Measurements from ENCODE around the gene DPP6.

DNA sequence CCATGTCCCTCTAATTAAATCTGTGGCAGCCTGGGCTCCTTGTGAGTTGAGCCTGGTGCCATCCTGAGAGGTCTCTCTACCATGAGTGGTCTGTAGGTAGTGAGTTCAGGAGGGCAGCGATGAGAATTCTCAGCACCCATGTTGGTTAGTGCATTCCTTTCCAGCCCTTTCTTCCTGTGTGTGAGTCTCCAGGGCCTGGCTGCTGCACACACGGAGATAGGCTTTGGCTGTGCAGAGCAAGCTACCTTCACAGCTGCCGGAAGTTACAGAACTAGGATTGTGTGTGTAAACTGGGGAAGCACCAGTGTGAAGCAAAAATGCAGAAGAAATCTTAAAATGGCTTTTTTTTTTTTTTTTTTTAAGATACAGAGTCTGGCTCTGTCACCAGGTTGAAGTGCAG is 592.2 kb downstream of the DPP6 start:
- TF ChIP-seq, protein P1, sequence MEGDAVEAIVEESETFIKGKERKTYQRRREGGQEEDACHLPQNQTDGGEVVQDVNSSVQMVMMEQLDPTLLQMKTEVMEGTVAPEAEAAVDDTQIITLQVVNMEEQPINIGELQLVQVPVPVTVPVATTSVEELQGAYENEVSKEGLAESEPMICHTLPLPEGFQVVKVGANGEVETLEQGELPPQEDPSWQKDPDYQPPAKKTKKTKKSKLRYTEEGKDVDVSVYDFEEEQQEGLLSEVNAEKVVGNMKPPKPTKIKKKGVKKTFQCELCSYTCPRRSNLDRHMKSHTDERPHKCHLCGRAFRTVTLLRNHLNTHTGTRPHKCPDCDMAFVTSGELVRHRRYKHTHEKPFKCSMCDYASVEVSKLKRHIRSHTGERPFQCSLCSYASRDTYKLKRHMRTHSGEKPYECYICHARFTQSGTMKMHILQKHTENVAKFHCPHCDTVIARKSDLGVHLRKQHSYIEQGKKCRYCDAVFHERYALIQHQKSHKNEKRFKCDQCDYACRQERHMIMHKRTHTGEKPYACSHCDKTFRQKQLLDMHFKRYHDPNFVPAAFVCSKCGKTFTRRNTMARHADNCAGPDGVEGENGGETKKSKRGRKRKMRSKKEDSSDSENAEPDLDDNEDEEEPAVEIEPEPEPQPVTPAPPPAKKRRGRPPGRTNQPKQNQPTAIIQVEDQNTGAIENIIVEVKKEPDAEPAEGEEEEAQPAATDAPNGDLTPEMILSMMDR (IDR thresholded peaks at IDR 0.05) = no peak
- TF ChIP-seq POLR2A (IDR thresholded peaks at IDR 0.05) = no peak

Measured in heart left ventricle (tissue), 13 donors.